Neural progenitor cell (in vitro differentiated cells): ENCODE results near the gene CCNA2.
A peak's percentile ranks its signal among the peaks of the same experiment; 100 is the strongest.

Source experiments
- CTCF ChIP-seq: fragments of 200-600 bp; sonication (generic); IDR thresholded peaks from 2 replicates; pipeline ENCODE4 v1.5.1; 2017; ENCODE audit warnings: antibody characterized with exemption, mild to moderate bottlenecking
- EZH2 ChIP-seq: fragments of 200-600 bp; sonication (generic); IDR thresholded peaks from 2 replicates; pipeline ENCODE4 v1.6.1; 2017; ENCODE audit warnings: antibody characterized with exemption, mild to moderate bottlenecking, moderate library complexity
- EZH2phosphoT487 ChIP-seq: fragments of 200-600 bp; sonication (generic); IDR thresholded peaks from 2 replicates; pipeline ENCODE4 v1.6.1; 2017; ENCODE audit warnings: antibody characterized with exemption

- TF ChIP-seq CTCF = peak; percentile 34
- TF ChIP-seq EZH2 = no peak
- no peak for TF ChIP-seq EZH2phosphoT487
Observed at GRCh38 chr4:121822796-121823504, 733 bp downstream of the CCNA2 start.
